Stimulated activated CD4-positive, alpha-beta T cell treated with anti-CD3 and anti-CD28 coated beads, Interleukin-2, amount 100 ng/mL, for 4 hours (primary cell): ENCODE results near the gene PCBP3.
"Not testable (repeated sequence)": the region's sequence is repeated elsewhere in the genome, so short reads cannot be mapped to it uniquely, and the experiment has no call there.

ENCODE experiments used
- DNase-seq: peaks from one replicate; pipeline ENCODE4 v3.0.0-alpha.2; 2020; ENCODE audit warnings: low read depth

The PCBP3 gene

DNA sequence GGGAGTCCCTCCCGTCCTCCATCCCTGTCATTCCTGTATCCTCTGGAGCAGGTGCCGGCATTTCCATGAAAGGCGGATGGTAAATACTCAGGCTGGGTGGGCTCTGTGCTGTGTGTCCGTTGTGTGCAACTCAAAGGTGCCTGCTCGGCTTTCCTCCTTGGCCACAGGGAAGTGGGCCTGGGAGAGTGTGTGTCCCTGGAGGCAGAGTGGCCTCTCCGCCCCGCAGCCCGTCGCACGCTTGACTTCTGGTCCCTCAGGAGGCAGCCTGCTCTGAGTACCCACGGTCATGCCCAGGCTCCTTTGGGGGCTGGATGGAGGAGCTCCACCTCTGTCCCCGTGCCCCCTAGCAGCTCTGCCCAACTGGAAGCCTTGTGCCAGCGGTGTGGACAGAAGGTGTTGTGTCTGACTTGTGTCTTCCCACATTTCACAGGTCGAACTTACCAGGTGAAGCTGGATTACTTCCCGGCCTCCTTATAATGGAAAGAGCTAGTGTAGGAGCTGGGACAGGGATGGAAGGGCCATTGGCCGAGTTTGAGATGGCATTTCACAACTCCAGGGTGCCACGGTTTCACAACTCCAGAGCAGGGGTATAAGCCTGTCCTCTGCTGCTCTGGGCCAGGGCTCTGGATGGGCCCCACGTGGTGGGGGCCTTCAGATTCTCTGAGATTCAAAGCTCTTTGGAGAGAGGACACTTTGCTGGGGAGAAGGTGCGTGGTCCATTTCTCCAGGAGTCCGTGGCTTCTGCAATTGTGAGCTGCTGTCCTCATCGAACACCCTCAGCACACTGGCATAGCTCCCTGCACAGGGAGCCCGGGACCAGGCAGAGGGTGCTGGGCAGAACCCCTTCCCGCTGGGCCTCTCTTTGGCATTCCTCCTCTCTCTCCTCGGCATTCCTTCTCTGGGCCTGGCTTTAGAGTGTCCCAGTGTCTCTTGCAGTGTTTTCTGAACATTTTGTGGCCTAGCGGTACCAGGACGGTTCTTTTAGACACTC is 185.3 kb downstream of the PCBP3 start:
- DNase-seq: no peak

DNA sequence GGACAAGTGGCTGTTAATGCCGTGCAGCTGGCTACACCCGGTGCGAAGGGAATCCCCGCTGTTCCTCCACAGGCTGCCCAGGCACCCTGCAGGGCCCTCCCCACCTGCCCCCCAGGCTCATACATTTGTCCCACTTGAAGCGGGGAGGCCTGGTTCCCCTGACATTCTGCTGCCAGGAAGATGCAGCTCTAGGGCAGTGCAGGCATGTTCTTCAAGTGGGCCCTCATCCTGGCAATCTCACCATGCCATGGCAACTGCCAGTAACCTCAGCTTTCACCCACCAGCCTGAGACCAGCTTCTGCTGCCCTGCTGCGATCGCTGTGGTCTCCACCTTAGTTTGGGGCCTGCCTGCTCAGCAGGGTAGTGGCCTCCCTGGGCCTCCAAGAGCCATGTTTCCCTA is 186.1 kb downstream of the PCBP3 start:
- DNase-seq: no peak

DNA sequence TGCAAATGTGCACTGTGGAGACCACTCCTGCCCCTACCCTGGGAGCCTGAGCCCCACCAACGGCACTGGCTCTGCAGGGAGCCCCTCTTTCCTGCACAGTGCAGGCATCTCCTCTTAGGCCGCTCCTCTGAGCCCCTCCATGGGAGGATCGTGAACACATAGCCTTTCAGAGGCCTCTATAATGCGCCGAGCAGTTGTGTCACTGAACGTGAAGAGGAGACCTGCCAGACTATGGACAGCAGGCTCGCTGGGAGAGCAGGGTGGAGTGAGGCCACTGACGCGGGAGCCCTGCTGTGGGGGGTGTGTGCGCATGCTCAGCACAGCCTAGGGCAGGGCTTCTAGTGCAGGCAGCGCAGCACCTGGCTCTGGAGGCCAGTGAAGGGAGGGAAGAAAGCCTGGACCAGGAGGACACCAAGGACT is 186.7 kb downstream of the PCBP3 start:
- DNase-seq: no peak

DNA sequence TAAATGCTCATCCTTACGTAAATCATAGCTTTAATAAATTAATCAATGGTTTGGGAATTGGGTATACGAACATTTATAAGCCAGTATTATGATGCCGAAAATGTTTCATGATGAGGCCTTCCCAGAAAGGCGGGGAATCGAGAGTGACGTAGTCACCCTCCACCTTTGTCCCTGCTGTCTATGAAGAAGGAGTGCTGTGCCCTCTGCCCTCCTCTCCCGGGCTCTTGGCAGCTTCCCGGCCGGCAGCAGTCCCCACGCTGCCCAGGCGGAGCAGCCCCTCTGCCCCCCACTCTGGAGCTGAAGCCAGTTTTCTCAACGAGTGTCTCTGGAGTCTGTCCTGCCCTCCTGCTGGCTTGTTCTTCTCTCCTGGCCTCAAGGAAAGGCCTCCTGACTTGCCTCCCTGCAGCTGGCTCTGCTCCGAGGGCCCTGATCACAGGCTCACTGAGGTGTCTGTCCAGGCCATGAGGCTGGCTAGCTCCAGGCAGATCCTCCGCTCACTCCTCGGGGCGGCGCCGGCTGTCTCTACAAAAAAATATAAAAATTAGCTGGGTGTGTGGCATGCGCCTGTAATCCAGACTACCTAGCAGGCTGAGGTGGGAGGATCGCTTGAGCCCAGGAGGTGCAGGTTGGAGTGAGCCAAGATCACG is 187.3 kb downstream of the PCBP3 start:
- no peak for DNase-seq

DNA sequence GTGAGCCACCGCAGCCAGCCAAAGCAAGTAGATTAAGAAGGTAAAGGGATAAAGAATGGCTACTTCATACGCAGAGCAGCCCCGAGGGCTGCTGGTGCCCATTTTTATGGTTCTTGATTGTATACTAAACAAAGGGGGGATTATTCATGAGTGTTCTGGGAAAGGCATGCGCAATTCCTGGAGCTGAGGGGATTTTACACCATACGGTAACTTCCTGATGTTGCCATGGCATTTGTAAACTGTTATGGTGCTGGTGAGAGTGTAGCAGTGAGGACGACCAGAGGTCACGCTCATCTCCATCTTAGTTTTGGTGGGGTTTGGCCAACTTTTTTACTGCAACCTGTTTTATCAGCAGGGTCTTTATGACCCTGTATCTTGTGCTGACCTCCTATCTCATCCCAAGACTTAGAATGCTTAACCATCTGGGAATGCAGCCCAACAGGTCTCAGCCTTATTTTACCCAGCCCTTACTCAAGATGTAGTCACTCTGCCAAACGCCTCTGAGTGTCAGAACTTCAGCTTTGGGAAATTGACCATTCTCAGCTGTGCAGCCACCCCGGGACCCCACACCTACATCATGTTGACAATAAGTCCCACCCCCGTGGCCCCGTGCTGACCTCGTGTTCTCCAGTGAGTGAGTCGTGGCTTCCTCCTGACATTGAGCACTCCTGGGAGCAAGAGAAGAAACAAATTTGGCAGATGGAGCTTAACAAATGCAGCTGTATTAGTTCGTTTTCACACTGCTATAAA is 188.6 kb downstream of the PCBP3 start:
- no peak for DNase-seq

DNA sequence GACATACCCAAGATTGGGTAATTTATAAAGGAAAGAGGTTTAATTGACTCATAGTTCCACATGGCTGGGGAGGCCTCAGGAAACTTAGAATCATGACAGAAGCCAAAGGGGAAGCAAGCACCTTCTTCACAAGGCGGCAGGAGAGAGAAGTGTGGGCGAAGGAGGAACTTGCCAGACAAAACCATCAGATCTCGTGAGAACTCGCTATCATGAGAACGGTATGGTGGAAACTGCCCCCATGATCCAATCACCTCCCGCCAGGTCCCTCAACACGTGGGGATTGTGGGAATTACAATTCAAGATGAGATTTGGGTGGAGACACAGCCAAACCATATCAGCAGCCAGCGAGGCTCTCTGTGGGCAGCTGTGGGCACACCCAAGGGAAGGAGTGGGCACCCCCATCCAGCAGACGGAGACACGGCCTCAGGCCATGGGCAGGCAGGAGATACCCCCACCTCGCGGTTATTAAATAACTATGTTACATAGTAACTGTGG is 189.3 kb downstream of the PCBP3 start:
- DNase-seq: not testable (repeated sequence)

DNA sequence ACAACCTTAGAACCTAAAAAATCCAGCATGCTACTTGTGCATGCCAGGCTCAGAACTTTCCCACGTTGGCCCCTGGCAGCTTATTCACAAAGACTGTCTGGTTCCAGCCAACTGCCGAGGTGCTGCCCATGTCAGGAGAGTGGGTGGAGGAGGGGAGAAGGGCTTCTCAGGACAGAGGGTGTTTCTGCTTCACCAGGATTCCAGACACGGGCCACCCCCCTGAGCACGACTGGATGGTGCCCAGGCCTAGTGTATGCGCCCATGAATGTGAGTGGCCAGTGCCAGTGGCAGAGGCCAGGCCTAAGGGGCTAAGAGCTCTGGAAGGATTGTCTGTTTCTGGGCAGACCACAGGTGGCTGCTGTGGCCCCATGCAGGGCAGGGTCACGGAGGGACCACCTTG is 189.9 kb downstream of the PCBP3 start:
- DNase-seq: no peak

DNA sequence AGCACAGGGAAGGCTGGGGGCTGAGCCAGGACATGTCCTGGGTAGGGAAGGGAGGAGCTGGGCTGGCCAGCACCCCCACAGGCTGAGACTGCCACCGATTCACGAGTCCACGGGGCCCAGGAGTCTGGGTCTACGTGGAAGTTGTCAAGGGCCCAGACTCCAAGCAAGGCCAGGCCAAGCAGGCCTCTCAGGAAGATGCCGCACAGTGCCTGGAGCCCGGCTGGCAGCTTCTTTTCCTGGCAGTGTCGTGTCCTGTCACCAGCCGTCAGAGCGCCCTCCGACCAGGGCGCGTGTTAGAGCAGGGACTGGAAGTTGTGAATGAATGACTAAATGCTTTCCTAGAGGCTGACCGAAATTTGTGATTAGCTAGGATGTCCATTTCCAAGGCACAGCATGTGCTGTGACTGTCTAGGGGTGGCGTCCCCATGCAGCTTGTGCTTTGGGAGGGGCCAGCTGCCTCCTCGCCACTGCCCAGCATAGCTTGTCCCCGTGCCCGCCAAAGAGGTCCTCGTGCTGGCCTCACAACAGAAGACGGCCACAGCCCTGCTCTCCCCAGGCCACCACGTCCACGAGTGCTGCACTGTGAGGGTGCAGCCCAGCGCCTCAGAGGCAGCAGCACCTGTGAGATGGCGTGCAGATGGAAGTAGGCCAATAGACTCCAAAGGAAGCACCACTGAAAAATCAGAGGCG is 190.6 kb downstream of the PCBP3 start:
- no peak for DNase-seq

DNA sequence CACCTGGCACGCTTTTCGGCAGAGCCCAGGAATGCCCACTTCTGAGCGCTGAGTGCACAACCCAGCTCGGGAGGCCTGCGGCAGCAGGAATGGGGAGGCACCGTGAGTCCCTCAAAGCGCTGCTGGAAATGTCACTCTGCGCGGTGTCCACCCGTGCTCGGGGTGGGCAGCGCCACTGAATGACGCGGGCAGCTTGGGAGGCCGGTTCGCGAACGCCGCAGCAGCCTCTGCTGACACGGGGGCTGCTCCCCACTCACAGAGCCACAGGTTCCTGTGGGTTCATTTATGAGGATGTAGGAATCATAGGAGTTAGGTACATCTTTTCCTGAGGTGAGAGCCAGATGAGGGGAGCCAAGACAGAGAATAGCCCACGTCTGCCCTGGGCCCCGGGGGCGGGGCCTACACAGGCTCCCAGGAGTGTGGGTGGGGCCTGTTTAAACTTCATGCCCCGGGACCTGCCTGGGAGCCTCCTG is 191.3 kb downstream of the PCBP3 start:
- no peak for DNase-seq

DNA sequence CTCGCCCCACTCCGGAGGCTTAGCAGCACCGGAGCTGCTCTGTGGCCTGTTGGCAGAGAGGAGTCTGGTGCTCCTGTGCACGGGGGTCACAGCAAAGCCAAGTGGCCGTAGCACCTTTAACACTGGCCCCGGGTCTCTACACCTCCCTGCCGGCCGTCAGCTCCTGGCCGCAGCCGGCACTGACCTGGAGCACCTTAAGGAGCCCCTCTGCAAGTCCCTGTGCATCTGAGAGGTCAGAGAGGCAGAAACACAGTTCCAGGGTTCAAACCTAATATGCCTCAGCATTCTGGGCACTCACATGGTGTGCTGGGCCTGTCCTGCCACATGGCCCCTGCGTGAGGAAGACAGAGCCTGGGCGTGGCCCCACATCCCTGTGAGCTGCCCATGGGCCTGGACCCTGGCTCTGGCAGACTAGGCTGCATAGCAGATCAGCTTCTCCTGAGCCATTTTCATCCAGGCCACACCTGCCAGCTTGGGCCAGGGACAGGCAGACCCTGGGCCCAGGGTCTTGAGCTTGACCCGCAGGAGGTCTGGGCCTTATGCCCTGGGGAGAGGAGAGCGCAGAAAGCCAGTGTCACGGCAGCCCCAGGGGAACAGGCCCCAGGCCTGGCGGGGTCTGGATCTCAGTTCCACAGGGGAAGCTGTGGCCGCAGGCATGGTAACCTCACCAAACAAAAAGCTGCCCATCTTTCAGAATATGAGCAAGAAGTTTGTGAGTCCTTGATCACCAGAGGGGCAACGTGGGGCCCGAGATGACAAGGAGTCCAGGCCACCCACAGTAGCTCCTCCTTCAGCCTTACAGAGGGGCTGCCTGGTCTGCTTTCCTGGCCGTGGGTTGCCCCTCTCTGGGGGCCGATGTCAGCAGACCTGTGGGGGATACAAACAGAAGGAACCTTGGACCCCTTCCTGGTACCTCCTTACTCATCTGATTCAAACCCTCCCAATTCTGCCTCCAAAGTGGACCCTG is 192.1 kb downstream of the PCBP3 start:
- no peak for DNase-seq

DNA sequence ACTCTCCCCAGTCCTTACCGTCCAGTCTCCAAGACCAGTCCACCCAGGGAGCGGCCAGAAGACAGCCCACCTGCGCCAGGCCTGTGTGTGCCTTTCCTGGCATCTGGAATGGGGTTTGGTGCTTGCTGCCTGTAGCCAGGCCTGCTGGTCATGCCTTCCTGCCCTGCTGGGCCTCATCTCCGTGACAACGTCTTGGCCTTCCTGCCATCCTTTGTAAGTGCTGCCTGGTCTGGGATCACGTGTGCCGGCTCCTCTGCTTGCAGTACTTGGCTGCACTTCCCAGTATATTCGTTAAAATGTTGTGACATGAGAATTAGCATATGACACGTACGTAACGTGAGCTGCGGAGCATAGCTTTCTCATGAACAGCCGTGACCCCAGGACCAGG is 192.7 kb downstream of the PCBP3 start:
- no peak for DNase-seq

DNA sequence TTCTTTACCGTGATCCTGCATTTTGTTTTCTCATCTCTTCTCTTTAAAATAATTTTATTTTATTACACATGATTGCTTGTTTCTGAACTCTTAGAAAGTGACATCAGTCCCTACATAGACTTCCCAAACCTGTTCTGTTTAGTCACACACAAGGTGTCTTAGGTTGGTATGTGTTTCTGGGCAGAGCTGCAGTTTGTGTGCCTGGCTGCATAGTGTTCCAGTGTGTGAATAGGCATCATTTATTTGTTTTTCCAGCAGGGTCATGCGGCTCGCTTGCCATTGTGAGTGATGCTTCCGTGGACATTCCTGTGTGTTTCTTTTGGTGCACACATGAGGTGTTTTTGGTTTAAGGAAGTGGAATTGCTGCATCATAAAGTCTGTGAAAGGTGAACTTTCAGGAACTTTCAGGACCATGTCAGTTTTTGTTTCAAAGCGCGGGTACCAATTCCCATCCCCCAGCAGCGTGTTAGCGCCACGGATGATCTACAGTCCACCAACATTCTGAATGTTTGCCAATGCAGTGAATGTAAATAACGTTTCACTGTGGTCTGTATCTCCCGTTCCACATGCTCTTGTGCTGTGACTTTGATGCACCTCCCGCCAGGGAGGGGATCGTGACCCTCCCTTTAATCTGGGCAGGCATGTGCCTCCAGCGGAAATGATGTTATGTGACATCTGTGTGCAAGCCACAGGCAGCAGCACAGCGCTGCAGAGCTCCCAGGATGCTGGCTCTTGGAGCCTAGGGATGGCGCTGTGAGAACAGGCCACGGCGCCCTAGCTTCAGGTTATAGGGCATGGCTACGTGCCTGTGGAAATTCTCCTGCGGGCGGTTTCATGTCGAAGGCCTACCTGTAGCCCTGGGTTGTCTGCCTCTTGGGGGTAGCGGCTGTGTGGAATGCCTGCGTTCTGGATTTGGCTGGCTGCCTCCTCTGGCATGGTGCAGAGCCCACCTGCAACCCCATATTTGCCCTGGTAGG is 193.5 kb downstream of the PCBP3 start:
- no peak for DNase-seq

DNA sequence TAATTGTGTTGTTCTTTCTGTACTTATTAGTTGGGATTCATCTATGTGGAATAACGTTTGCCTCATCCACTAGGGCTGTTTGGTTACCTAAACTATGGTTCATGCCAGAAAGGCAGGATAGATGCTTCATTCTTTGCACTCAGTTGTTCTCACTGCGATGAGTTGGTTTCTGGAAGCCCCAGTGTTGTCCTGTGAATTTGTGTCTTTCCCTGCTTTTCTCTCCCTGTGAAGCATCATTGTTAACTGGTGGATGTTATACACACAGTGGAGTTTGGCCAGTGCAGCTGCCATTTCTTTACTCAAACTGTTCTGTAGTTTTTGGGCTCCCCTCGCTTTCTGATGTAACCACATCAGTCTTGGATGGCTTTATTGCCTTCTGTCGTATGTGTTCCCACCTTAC is 194.4 kb downstream of the PCBP3 start:
- no peak for DNase-seq

DNA sequence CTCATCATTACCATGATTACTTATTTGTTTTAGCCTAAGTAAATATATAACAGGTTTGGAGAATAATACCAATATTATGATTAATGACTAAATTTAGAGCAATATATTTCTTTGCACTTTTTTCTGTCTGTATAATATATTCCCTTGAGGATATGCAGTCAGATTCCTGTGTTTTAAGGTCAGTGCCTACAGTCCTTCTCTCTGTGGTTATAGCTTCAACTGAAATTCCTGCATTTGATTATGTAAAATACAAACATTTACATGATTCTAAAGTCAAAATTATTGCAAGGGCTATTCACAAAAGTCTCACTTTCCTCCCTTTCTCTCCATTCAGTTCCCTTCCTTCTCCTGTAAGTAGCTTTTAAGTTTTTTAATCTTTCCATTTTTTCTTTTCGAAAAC is 195.1 kb downstream of the PCBP3 start:
- no peak for DNase-seq

DNA sequence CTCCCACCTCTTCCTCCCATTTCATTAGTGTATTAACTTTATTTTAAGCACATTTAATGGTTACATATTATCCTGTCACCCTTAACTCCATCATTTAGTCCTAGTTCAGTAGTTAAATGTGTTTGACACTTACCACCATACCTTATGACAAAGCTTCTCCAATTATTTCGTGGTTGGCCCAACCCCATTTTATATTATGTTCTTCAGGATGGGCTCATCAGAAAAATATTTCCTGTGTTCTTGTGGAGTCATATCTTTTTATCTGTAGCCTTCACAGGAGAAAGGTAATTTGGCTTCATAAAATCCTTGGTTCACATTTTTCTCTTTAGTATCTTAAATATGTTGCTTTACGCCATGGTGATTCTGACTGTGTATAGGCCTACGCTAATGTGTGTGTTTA is 195.7 kb downstream of the PCBP3 start:
- DNase-seq: no peak

DNA sequence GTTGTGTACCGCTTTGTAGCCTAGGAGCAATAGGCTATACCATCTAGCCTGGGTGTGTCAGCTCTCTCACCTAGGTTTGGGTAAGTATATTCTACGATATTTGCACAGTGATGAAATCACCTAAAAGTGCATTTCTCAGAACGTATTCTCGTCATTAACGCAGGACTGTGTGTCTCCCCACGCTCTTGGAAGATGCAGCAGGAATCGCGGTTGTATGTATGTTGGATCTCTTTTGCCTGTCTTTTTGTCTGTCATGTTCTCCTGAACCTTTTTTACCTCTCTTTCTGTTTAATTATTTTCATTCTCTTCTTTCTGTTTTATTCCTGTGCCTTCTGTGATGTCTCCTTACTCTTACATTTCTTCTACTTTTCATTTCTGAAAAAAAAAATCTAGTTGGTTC is 197.5 kb downstream of the PCBP3 start:
- no peak for DNase-seq

DNA sequence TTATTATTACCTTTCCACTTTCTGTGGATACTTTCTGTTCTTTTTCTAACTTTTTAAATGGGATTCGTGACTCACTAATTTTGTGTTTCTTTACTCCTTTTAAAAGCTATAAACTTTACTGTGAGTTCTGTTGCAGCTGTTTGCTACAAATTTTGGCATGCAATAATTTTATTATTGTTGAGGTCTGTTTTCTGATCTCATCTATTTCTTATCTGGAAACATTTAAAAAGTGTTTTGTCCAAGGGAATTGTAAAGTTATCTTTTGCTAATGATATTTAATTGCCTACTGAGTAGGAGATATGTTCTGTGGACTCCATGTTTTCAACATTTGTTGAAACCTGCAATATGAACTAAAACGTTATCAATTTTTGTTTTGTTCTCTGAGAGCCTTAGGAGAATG is 199.9 kb downstream of the PCBP3 start:
- DNase-seq: no peak

DNA sequence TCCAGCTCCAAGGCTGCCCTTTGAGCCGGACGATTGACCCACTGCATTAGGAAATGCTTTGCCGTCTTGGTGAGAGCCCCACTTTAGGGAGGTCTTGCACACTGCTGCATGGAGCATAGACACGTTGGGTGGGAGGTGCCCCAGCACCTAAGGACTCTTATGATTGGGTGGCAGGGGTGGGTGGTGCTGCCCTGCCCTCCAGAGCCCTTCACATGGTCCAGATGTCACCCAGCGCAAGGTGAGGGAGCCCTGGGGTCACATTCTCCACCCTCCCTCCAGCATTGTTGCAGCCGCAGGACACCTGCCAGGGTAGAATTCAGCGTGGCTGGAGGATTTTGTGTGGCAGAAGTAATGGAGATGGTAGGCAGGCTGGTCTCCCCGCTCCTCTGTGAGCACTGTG is 200.7 kb downstream of the PCBP3 start:
- DNase-seq: no peak

DNA sequence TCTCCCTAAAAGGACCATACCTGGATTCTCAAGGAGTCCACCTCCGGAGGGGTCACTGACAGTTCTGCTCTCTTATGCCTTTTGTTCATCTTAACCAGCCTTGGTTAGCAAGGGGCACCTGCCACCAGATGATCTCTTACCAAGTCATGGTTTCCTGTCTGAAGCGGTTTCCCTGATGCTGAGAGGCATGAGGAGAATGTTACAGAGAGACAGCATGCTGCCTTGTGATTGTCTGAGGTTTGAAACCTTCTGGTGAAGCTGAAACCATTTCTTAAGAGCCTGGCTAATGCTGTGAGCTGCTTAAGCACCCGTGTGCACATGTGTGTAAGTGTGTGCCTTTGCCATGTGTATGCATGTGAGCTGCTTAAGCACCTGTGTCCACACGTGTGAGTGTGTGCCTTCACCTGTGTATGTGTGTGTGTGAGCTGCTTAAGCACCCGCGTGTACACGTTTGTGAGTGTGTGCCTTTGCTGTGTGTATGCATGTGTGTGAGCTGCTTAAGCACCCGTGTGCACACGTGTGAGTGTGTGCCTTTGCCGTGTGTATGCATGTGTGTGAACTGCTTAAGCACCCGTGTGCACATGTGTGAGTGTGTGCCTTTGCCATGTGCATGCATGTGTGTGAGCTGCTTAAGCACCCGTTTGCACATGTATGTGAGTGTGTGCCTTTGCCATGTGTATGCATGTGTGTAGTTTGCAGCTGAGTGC is 201.7 kb downstream of the PCBP3 start:
- no peak for DNase-seq
